Testis (tissue), 3 donors: ENCODE measurements around the gene PYM1. TPM values are rescaled to one million over a fixed set of nuclear protein-coding genes. Genes with fewer than 3 reads are reported as not detected.

Experiments
- DNase-seq: peaks from one replicate; pipeline ENCODE4 v3.0.0-alpha.2; 2019
- H3K27ac ChIP-seq, 2 donors: fragments of 200-600 bp; sonication (generic); one replicate each; pipeline ENCODE4 v1.5.1; 2019
- H3K27me3 ChIP-seq: fragments of 200-600 bp; sonication (generic); one replicate; pipeline ENCODE4 v1.5.1; 2019
- H3K36me3 ChIP-seq: fragments of 200-600 bp; sonication (generic); one replicate; pipeline ENCODE4 v1.5.1; 2017; ENCODE audit warnings: low read depth; ENCODE audit errors: missing control alignments
- H3K4me1 ChIP-seq: fragments of 200-600 bp; sonication (generic); one replicate; pipeline ENCODE4 v1.5.1; 2019
- H3K4me3 ChIP-seq, 2 donors: fragments of 200-600 bp; sonication (generic); one replicate each; pipeline ENCODE4 v1.5.1; 2017 to 2019
- H3K9me3 ChIP-seq: fragments of 200-600 bp; sonication (generic); one replicate; pipeline ENCODE4 v1.5.1; 2017
- CTCF ChIP-seq, 3 experiments: fragments of 450-650 bp in 2 of 3; fragments of 200-600 bp in 1 of 3; sonication (generic) in 1 of 3; IDR thresholded peaks; one replicate each; pipeline ENCODE4 v1.5.1; 2016 to 2019; ENCODE audit warnings: antibody characterized with exemption in 3 of 3, mild to moderate bottlenecking in 2 of 3, moderate library complexity in 1 of 3
- POLR2A ChIP-seq: fragments of 450-650 bp; IDR thresholded peaks from one replicate; pipeline ENCODE4 v1.6.1; 2017; ENCODE audit warnings: antibody characterized with exemption, mild to moderate bottlenecking, moderate library complexity
- WGBS, 2 donors: methylation state at CpG; one replicate each; pipeline ENCODE4 v1.1.5; 2018; 5-methylcytosine and 5-hydroxymethylcytosine counted together
- intact Hi-C: fragments of 100-400 bp; cut with DNase I; formaldehyde crosslinking; loops from one replicate; pipeline ENCODE4 v1.15.1; 2023; ENCODE audit warnings: low total_unique reads
- polyA plus RNA-seq: library from polyadenylated mRNA; stranded (reverse); fragments of 350-450 nt; fragmentation: Illumina TruSeq; extraction: RNeasy Lipid Tissue Mini Kit (QIAGEN cat#74804); gene quantifications from one replicate; pipeline ENCODE4 v1.2.3, GENCODE V29; 2014; ENCODE audit warnings: low read depth, low replicate concordance; ENCODE audit not compliant: insufficient read depth
- total RNA-seq, 2 donors: library from RNA; depleted of rRNA; stranded (reverse); fragments of >200 nt; gene quantifications; one replicate each; pipeline ENCODE4 v1.2.3, GENCODE V29; 2016

The PYM1 gene
- total and polyA plus RNA-seq, 3 donors from 2014 or later = 51.6 to 71.3 (median 51.8) TPM

- peaks cover 21% of the 10 kb centered on the region for H3K4me1 ChIP-seq
- intact Hi-C loops = no loop called here
- H3K36me3 ChIP-seq = no peaks in the 10 kb centered on the region
- H3K4me3 ChIP-seq = peak within 1 kb of the TSS; percentile 72 to 80
- TF ChIP-seq POLR2A (no peak), CTCF (IDR thresholded peaks at IDR 0.05) (no peak)
- H3K27me3 ChIP-seq = no peaks in the 10 kb centered on the region
- WGBS, 2 donors = 0 to 1% methylated on average over 7 to 45 of the region's 45 CpGs
- DNase-seq = peak; percentile 98
- peak within 1 kb of the TSS; percentile 57 to 72 for H3K27ac ChIP-seq
- no peaks in the 10 kb centered on the region for H3K9me3 ChIP-seq
Measured at GRCh38 chr12:55966408-55967281, 39.0 kb upstream of the PYM1 start, which contains the start of gene CDK2. CDK2 (plus strand) TSS chr12:55966830; CDS start chr12:55967009, 179 bp downstream.

GRCh38 chr12:55965941-55966407, 38.3 kb upstream of the PYM1 start, which contains the start of gene PMEL:
PMEL (minus strand) TSS chr12:55966042; CDS start chr12:55966011, 31 bp downstream.
- intact Hi-C loops = no loop called here
- Histone ChIP-seq H3K27me3 (no peaks in the 10 kb centered on the region), H3K36me3 (no peaks in the 10 kb centered on the region), H3K9me3 (no peaks in the 10 kb centered on the region), H3K4me1 (peaks cover 21% of the 10 kb centered on the region), H3K27ac (peak within 1 kb of the TSS; percentile 57 to 72), H3K4me3 (peak within 1 kb of the TSS; percentile 72 to 80)
- WGBS, 2 donors = 7 to 11% methylated on average over 4 of the region's 4 CpGs
- no peak for DNase-seq
- no peak for TF ChIP-seq POLR2A
- TF ChIP-seq CTCF (IDR thresholded peaks at IDR 0.05) = no peak

- H3K27me3 ChIP-seq = no peaks in the 10 kb centered on the region
- no peak for DNase-seq
- H3K9me3 ChIP-seq = no peaks in the 10 kb centered on the region
- no peaks in the 10 kb centered on the region for H3K36me3 ChIP-seq
- intact Hi-C loops = no loop called here
- WGBS, 2 donors = 52 to 59% methylated on average over 4 to 5 of the region's 5 CpGs
- TF ChIP-seq POLR2A (no peak), CTCF (IDR thresholded peaks at IDR 0.05) (no peak)
- no peak overlapping the region for H3K27ac ChIP-seq
- H3K4me3 ChIP-seq = no peak overlapping the region
- peaks cover 21% of the 10 kb centered on the region for H3K4me1 ChIP-seq
Measured at GRCh38 chr12:55965240-55965639, 37.5 kb upstream of the PYM1 start.

GRCh38 chr12:55963760-55964159, 36.1 kb upstream of the PYM1 start:
- intact Hi-C loops = no loop called here
- H3K36me3 ChIP-seq = no peaks in the 10 kb centered on the region
- WGBS, 2 donors = 92 to 93% methylated on average over 2 of the region's 2 CpGs
- no peak overlapping the region for H3K4me3 ChIP-seq
- no peak for TF ChIP-seq POLR2A
- no peak for TF ChIP-seq CTCF (IDR thresholded peaks at IDR 0.05)
- H3K4me1 ChIP-seq = peaks cover 21% of the 10 kb centered on the region
- no peaks in the 10 kb centered on the region for H3K27me3 ChIP-seq
- H3K27ac ChIP-seq = no peak overlapping the region
- no peaks in the 10 kb centered on the region for H3K9me3 ChIP-seq
- DNase-seq = no peak
